ENCODE data around the gene OOSP3.
"Not testable (repeated sequence)": the region's sequence is repeated elsewhere in the genome, so short reads cannot be mapped to it uniquely, and the experiment has no call there.

The OOSP3 gene

GRCh38 chr11:59875856-59876519, 2.6 kb upstream of the OOSP3 start:
- in situ Hi-C loops (cut with MboI; ENCODE audit: low sequenced_read_pairs) = no loop called here

GRCh38 chr11:59877325-59877724, 1.3 kb upstream of the OOSP3 start:
- in situ Hi-C loops (cut with MboI; ENCODE audit: low sequenced_read_pairs) = no loop called here

GRCh38 chr11:59877784-59878183, 798 bp upstream of the OOSP3 start:
- in situ Hi-C loops (cut with MboI; ENCODE audit: low sequenced_read_pairs) = no loop called here

- in situ Hi-C loops (cut with MboI; ENCODE audit: low sequenced_read_pairs) = no loop called here
Measured at GRCh38 chr11:59879567-59879966, 985 bp downstream of the OOSP3 start.

- in situ Hi-C loops (cut with MboI; ENCODE audit: low sequenced_read_pairs) = no loop called here
Measured at GRCh38 chr11:59883597-59883996, 5.0 kb downstream of the OOSP3 start.

- in situ Hi-C loops (cut with MboI; ENCODE audit: low sequenced_read_pairs) = not testable (repeated sequence)
Measured at GRCh38 chr11:59887156-59887555, 8.6 kb downstream of the OOSP3 start.

- in situ Hi-C loops (cut with MboI; ENCODE audit: low sequenced_read_pairs) = no loop called here
Measured at GRCh38 chr11:59891781-59892181, 13.2 kb downstream of the OOSP3 start.

- in situ Hi-C loops (cut with MboI; ENCODE audit: low sequenced_read_pairs) = no loop called here
Measured at GRCh38 chr11:59894616-59895015, 16.0 kb downstream of the OOSP3 start.

- in situ Hi-C loops (cut with MboI; ENCODE audit: low sequenced_read_pairs) = no loop called here
Measured at GRCh38 chr11:59898046-59898445, 19.5 kb downstream of the OOSP3 start.

- in situ Hi-C loops (cut with MboI; ENCODE audit: low sequenced_read_pairs) = no loop called here
Measured at GRCh38 chr11:59898650-59899049, 20.1 kb downstream of the OOSP3 start.

- in situ Hi-C loops (cut with MboI; ENCODE audit: low sequenced_read_pairs) = no loop called here
Measured at GRCh38 chr11:59899532-59899931, 20.9 kb downstream of the OOSP3 start.

- in situ Hi-C loops (cut with MboI; ENCODE audit: low sequenced_read_pairs) = no loop called here
Measured at GRCh38 chr11:59900366-59901126, 22.0 kb downstream of the OOSP3 start.

GRCh38 chr11:59901306-59901705, 22.7 kb downstream of the OOSP3 start:
- in situ Hi-C loops (cut with MboI; ENCODE audit: low sequenced_read_pairs) = no loop called here

- in situ Hi-C loops (cut with MboI; ENCODE audit: low sequenced_read_pairs) = not testable (repeated sequence)
Measured at GRCh38 chr11:59903569-59903968, 25.0 kb downstream of the OOSP3 start.

- in situ Hi-C loops (cut with MboI; ENCODE audit: low sequenced_read_pairs) = loop anchor here (10.0 kb wide), 1 partner anchor 84 kb away; no protein-coding TSS in a partner anchor
Measured at GRCh38 chr11:59918480-59918879, 39.9 kb downstream of the OOSP3 start.

- in situ Hi-C loops (cut with MboI; ENCODE audit: low sequenced_read_pairs) = loop anchor here (10.0 kb wide), 1 partner anchor 84 kb away; no protein-coding TSS in a partner anchor
Measured at GRCh38 chr11:59918987-59919589, 40.5 kb downstream of the OOSP3 start.

GRCh38 chr11:59923813-59924212, 45.2 kb downstream of the OOSP3 start:
- in situ Hi-C loops (cut with MboI; ENCODE audit: low sequenced_read_pairs) = no loop called here

- in situ Hi-C loops (cut with MboI; ENCODE audit: low sequenced_read_pairs) = no loop called here
Measured at GRCh38 chr11:59931688-59932087, 53.1 kb downstream of the OOSP3 start.

GRCh38 chr11:59938132-59938531, 59.5 kb downstream of the OOSP3 start, which contains the start of gene OOSP1:
Gene OOSP1, plus strand, starts transcription at chr11:59938432. Its CDS starts 23 bp downstream, at chr11:59938455.
- in situ Hi-C loops (cut with MboI; ENCODE audit: low sequenced_read_pairs) = no loop called here

- in situ Hi-C loops (cut with MboI; ENCODE audit: low sequenced_read_pairs) = no loop called here
Measured at GRCh38 chr11:59938718-59939117, 60.1 kb downstream of the OOSP3 start.

GRCh38 chr11:59939482-59939881, 60.9 kb downstream of the OOSP3 start:
- in situ Hi-C loops (cut with MboI; ENCODE audit: low sequenced_read_pairs) = no loop called here

- in situ Hi-C loops (cut with MboI; ENCODE audit: low sequenced_read_pairs) = no loop called here
Measured at GRCh38 chr11:59941091-59941490, 62.5 kb downstream of the OOSP3 start.
